Measurements from ENCODE around the gene REN.

REN gene

GRCh38 chr1:204166219-204166618 lies at the start of gene REN:
REN (minus strand) TSS chr1:204166337; CDS start chr1:204166293, 44 bp downstream.
- no peak for DNase-seq (ENCODE audit: low spot score)

DNA sequence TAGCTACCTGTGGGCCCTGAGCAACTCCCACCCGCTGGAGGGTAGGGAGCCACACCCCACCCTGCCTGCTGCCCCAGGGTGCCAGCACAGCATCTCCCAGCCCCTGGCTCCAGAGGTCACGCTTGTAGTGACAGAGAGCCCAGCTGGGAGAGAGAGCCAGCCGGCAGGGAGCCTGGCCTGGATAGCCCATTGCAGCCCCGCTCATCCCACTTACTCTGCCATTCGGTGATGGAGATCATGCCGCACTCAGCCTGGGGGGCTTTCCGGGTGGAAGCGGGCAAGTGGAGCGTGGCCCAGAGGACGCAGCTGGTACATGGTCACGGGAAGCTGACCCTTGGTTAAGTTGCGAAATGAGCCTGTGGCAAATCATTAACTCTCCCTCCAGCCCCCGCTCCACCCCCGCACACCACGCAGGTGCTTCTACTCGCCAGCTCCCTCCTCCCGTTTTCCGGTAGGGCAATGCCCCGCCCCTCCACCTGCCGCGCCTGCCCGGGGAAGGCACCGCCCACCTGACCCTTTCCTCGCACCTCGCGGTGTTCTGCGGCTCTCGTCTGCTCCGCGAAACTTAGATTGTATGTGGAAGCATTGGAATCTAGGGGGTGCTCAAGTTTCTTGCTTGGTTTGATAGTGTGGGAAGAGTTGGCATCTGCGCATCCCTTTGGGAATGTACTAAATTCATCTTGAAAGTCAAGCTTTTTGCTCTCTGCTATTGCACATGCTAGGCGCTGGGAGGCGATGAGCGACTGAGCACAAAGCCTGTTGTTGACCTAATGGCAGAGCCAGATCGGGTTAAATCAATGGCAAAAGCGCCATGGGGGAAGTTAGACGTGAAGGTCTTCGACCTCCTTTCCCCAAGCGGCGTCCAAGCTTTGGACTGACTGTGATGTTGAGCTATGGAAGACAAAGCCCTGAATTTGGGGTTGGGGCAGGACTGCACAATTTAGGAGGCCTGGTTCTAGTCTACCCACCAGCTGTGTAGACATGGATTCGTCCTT lies 47.8 kb upstream of the REN start, which contains the start of gene GOLT1A:
Gene GOLT1A, minus strand, starts transcription at position 321 of the 995 bp plus-strand sequence. Its CDS starts 82 bp downstream, at position 239.
- DNase-seq (ENCODE audit: low spot score), result peak; percentile 66

GRCh38 chr1:204212715-204213114 lies 46.6 kb upstream of the REN start:
- no peak for DNase-seq (ENCODE audit: low spot score)

DNA sequence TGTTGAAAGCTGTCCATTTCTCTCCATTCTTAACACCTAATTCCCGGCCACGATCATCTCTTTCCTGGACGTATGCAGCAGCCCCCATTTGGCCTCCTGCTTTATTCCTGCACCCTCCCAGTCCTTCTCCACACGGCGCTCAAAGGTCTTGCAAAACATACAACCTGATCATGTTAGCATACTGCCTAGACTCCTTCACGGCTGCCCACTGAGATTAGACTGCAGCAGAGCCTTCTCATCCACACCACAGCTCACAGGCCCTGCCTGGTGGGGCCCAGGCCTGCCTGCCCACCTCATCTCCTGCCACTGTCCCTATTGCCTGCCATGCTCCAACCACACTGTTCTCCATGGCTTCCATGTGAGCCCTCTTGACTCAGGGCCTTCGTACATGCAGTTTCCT lies 44.9 kb upstream of the REN start:
- no peak for DNase-seq (ENCODE audit: low spot score)

GRCh38 chr1:204207136-204207616 lies 41.0 kb upstream of the REN start:
- peak; percentile 80 for DNase-seq (ENCODE audit: low spot score)

DNA sequence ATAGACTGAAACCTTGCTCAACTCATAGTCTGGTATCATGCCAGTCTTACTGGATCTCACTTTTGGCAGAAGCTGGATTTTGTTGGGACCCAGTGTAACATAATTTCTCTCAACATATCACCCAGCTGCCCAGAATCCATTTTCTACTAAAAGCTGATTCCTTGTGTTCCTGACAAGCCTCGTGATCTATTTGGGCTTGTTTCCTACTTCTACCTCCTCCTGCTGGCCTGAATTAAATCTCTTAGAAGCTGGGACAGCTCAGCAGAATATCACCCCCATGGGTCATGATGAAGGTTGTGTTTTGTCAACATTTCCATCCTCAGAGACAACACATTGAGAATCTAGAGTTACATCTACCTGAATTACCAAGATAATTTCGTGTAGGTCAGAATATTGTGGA lies 40.0 kb upstream of the REN start:
- peak; percentile 46 for DNase-seq (ENCODE audit: low spot score)

DNA sequence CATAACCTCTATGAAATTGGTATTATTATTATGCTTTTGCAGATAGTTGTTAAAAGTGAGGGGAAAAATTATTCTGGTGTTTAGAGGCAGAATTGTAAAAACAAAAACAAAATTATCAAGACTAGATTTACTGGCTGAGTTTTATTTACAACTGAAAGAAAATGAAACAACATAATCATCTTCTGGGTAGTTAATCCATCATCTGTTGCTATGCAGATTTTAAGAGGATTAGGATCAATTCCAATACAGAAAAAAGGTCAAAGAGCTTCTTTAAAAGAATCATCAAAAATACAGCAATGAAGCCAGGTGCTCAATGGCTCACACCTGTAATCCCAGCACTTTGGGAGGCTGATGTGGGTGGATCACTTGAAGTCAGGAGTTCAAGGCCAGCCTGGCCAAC lies 39.3 kb upstream of the REN start:
- no peak for DNase-seq (ENCODE audit: low spot score)

- DNase-seq (ENCODE audit: low spot score), result no peak
Observed at GRCh38 chr1:204204944-204205343, 38.8 kb upstream of the REN start.

- DNase-seq (ENCODE audit: low spot score), result no peak
Observed at GRCh38 chr1:204203206-204203767, 37.1 kb upstream of the REN start.

GRCh38 chr1:204202481-204202880 lies 36.3 kb upstream of the REN start:
- DNase-seq (ENCODE audit: low spot score), result no peak

DNA sequence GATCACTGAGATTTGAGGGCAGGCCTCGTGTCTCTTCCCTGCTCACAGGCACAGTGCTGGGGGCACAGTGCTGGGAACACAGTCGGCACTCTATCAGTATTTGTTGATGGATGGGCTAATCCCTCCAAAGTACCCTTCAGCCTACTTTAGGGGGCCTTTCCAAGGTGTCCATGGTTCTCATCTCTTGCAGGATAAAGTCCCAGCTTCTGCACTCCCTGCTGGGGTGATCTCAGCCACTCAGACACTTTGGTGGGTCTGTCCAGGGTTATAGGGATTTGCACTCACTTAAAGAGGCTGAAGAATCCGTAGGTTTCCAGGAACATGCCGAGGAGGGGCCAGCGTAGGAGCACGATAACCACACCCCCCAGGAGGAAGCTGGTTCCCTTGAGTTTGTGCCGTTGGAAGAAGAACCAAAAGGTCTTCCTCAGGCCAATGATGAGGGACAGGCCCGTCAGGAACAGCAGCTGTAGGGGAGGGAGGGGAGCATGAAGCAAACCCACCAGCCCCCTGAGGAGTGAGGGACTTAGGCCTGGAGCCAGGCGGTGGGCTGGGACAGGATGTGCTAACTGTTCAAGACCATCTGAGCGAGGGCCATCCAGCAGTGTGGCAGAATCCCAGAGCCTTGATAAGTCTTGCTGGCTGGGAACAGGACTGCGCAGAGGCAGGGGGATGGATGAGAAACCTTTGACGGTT lies 35.4 kb upstream of the REN start:
- DNase-seq (ENCODE audit: low spot score), result no peak

DNA sequence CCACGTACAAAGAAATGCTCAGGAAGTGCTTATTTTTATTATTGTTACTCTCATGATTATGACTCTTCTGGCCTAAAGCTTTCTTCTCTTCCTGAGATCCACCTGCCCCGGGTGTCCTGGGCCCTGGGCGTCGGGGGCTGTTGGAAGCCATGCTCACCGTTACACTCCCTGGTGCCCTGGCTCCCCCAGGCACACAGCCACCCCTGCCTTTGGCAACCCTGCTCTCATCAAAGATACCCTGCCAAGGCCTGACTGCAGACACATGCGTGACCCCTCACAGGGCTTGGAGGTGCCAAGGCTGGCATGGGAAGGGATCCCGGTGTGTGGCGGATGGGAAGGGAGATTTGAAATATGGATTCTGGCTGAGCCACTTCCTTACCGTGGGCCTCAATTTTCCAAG lies 33.4 kb upstream of the REN start:
- no peak for DNase-seq (ENCODE audit: low spot score)

DNA sequence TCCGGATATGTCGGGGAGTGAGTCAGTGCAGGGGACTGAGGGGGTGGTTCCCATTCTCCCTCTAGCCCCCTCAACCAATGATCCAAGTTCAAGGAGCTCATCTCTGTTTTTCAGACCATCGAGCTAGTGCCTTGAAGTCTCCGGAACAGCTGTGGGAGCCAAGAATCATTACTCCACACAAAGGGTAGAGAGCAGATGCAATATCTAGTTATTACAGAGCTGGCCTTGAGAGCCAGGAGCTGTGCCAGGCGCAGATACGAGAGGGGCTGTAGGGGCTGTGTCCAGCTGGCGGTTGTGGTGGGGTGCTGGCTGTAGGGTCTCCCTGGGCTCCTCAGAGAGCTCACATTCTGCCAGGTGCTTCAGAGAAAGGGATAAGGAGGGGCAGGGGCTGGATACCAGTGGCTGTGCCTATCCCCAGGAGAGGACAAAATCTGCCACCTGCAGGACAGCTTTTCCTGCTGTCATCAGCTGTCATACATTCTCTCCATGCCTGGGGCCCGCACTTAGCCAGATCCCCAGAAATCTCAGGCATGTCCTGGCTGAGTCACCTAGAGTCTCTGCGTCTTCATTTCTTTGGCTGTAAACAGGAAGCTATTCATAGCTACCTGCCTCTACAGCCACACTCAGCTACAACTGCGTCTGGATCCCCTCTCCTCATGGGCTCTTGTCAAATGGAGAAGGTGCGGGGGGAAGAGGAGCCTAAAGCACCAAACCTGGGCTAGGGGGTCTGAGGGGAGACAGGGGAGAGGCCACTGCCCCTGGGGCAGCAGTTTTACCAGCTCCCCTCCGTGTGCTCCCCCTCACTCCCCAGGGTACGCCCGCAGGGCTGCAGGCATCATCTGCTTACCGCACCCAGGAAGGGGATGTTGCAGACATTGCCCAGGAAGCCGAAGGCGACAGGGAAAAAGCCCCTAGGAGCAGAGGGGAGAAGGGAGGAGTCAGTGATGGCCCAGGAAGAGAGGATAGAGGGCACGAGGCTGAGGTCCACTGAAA lies 32.5 kb upstream of the REN start:
- peak; percentile 87 for DNase-seq (ENCODE audit: low spot score)

- no peak for DNase-seq (ENCODE audit: low spot score)
Observed at GRCh38 chr1:204197068-204197467, 30.9 kb upstream of the REN start.

- no peak for DNase-seq (ENCODE audit: low spot score)
Observed at GRCh38 chr1:204196068-204196795, 30.1 kb upstream of the REN start, which contains the start of gene KISS1. KISS1 (minus strand) TSS chr1:204196491; CDS start chr1:204192876, 3,615 bp downstream.

GRCh38 chr1:204194771-204195170 lies 28.6 kb upstream of the REN start:
- no peak for DNase-seq (ENCODE audit: low spot score)

DNA sequence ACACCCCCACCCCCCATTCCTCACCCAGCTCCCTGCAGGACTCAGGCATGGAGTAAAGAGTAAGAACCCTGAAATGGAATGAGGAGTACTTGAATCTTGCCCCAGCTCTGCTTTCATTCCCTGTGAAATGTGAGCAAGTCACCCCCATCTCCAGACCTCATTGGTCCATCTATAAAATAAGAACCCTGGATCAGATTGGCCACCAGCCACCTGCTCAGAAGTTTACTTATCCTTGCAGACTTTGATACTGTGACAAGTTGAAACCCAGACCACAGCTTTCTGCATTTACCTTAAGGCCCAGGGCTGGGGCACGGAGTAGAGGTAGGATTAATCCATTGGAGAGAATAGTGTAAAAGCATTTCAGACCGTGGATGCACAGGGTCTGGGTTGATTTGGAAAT lies 27.9 kb upstream of the REN start:
- DNase-seq (ENCODE audit: low spot score), result no peak

GRCh38 chr1:204192589-204193352 lies 26.6 kb upstream of the REN start:
- no peak for DNase-seq (ENCODE audit: low spot score)

DNA sequence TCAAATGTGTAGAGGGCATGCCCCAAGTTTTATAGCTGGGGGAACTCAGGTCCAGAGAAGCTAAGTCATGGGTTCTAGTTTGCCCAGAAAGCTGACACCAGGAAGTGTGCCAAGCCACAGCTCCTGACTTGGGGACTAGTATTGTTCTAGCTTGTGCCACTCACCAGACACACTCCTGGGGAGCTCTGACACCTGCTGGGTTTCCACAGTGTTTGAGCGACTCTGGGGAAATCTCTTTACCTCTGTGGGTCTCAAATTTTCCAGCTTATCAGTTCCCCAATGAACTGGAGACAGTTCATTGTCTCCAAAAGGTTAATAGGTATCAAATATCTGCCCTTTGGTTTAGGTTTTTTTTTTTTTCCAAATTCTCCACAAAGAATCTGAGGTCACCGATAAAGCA lies 25.9 kb upstream of the REN start:
- no peak for DNase-seq (ENCODE audit: low spot score)

DNA sequence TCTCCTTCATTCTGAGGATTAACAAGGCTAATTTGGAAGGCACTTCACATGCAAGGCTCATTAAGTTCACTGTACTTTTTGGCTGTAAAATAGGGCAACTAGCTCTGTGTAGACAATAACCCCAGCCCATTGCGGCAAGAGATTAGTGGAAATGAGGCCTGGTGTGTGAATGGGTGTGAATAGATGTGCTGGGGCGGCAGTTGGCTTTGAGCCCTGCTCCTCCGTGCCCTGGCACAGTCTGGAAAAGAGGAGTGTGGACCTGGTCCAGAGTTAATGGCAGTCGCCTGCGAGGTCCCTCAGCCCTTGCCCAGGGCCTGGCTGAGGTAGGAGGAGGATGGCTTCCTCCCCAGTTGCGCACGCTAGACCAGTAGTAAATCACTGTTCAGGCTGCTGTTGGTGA lies 25.3 kb upstream of the REN start:
- DNase-seq (ENCODE audit: low spot score), result no peak

Data from AG08396 (cell line).